Measurements from ENCODE around the gene SLC22A16.

The SLC22A16 gene

GRCh38 chr6:110378552-110378951 is 97.9 kb downstream of the SLC22A16 start:
- Histone ChIP-seq H3K27ac (no peak overlapping the region), H3K27me3 (replicated peaks) (no peaks in the 10 kb centered on the region), H3K36me3 (replicated peaks) (no peaks in the 10 kb centered on the region), H3K4me3 (ENCODE audit: low read depth, low read length) (no peak overlapping the region)
- in situ Hi-C loops (cut with HindIII; ENCODE audit: low pct_ligation_motif_present, low sequenced_read_pairs): no loop called here
- no peak for DNase-seq
- no peak for TF ChIP-seq CTCF (IDR thresholded peaks at IDR 0.05; ENCODE audit: low read depth, low read length, missing control alignments)
